ENCODE data around the gene ARG2.

GRCh38 chr14:67574806-67575205 lies 44.9 kb upstream of the ARG2 start:
- no peak for TF ChIP-seq EP300 (conservative IDR thresholded peaks at IDR 0.05; ENCODE audit: poor library complexity, severe bottlenecking)
- TF ChIP-seq, protein P1, sequence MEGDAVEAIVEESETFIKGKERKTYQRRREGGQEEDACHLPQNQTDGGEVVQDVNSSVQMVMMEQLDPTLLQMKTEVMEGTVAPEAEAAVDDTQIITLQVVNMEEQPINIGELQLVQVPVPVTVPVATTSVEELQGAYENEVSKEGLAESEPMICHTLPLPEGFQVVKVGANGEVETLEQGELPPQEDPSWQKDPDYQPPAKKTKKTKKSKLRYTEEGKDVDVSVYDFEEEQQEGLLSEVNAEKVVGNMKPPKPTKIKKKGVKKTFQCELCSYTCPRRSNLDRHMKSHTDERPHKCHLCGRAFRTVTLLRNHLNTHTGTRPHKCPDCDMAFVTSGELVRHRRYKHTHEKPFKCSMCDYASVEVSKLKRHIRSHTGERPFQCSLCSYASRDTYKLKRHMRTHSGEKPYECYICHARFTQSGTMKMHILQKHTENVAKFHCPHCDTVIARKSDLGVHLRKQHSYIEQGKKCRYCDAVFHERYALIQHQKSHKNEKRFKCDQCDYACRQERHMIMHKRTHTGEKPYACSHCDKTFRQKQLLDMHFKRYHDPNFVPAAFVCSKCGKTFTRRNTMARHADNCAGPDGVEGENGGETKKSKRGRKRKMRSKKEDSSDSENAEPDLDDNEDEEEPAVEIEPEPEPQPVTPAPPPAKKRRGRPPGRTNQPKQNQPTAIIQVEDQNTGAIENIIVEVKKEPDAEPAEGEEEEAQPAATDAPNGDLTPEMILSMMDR (IDR thresholded peaks at IDR 0.05; ENCODE audit: poor library complexity, severe bottlenecking): no peak
- no peak for TF ChIP-seq SMC3 (conservative IDR thresholded peaks at IDR 0.05; ENCODE audit: poor library complexity)
- no peak for TF ChIP-seq EZH2 (IDR thresholded peaks at IDR 0.05; ENCODE audit: borderline replicate concordance, insufficient read depth, low read length, poor library complexity, severe bottlenecking)
- TF ChIP-seq RAD21 (conservative IDR thresholded peaks at IDR 0.05): no peak
- no peak for TF ChIP-seq TAF1 (IDR thresholded peaks at IDR 0.05; ENCODE audit: low read depth)
- TF ChIP-seq, protein P2, sequence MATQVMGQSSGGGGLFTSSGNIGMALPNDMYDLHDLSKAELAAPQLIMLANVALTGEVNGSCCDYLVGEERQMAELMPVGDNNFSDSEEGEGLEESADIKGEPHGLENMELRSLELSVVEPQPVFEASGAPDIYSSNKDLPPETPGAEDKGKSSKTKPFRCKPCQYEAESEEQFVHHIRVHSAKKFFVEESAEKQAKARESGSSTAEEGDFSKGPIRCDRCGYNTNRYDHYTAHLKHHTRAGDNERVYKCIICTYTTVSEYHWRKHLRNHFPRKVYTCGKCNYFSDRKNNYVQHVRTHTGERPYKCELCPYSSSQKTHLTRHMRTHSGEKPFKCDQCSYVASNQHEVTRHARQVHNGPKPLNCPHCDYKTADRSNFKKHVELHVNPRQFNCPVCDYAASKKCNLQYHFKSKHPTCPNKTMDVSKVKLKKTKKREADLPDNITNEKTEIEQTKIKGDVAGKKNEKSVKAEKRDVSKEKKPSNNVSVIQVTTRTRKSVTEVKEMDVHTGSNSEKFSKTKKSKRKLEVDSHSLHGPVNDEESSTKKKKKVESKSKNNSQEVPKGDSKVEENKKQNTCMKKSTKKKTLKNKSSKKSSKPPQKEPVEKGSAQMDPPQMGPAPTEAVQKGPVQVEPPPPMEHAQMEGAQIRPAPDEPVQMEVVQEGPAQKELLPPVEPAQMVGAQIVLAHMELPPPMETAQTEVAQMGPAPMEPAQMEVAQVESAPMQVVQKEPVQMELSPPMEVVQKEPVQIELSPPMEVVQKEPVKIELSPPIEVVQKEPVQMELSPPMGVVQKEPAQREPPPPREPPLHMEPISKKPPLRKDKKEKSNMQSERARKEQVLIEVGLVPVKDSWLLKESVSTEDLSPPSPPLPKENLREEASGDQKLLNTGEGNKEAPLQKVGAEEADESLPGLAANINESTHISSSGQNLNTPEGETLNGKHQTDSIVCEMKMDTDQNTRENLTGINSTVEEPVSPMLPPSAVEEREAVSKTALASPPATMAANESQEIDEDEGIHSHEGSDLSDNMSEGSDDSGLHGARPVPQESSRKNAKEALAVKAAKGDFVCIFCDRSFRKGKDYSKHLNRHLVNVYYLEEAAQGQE (IDR thresholded peaks at IDR 0.05; ENCODE audit: borderline replicate concordance): no peak

Measured in neural cell (in vitro differentiated cells).